Right kidney (tissue), 1 donor: ENCODE data around the gene WDFY1.

ENCODE experiments used
- DNase-seq: peaks from one replicate; pipeline ENCODE4 v3.0.0-alpha.2; 2016

The WDFY1 gene

DNA sequence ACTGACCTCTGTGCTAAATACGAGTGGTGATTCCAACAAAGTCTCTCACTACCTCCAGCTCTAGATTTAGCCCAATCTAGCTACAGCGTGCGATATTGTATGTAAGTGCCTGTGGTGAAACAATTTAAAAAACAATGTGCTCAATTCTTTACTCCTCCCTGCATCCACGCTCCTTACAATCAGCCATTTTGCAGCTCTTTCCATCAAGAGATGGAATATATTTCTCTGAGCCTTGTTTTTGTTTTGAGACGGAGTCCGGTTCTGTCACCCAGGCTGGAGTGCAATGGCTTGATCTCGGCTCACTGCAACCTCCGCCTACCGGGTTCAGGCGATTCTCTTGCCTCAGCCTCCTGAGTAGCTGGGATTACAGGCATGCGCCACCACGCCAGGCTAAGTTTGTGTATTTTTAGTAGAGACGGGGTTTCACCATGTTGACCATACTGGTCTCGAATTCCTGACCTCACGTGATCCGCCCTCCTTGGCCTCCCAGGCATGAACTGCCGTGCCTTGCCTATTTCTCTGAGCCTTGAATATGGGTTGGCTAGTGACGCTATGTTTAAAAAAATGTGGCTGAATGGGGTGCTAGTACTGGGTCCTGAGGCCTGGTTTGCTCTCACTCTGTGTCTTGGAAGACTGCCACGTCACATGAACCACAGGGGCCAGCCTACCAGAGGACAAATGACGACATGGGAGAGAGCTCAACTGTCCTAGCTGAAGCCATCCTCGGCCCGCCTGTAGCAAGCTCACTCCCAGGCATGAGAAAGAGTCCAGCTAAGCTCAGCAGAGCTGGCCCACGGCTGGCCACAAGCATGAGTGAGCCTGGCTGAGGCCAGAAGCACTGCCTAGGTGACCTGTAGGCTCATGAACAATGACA is 14.8 kb downstream of the WDFY1 start:
- DNase-seq, result no peak

DNA sequence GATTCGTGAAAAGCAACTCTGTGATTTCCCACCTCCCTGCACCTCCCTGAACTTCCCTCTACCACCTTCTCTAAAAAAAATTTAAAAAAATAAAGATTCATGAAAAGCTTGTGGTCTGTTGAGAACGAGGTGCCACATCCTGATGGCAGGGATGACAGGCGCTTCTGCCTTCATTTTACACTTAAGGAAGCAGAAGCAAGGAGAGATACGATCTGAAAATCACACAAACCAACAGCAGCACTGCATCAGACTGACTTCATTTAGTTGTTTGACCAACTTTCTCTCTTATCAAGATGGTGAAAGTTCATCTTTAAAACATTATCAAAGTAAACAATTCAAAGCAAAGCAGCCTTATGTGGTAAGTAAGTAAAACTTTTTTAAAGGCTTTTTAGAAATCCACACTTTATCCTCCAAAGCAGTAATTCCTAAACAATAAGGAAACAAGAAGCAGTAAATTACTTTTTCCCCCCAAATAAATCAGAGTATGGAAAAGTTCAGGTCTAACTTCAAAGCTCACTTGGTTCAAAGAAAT is 15.5 kb downstream of the WDFY1 start:
- DNase-seq, result no peak

DNA sequence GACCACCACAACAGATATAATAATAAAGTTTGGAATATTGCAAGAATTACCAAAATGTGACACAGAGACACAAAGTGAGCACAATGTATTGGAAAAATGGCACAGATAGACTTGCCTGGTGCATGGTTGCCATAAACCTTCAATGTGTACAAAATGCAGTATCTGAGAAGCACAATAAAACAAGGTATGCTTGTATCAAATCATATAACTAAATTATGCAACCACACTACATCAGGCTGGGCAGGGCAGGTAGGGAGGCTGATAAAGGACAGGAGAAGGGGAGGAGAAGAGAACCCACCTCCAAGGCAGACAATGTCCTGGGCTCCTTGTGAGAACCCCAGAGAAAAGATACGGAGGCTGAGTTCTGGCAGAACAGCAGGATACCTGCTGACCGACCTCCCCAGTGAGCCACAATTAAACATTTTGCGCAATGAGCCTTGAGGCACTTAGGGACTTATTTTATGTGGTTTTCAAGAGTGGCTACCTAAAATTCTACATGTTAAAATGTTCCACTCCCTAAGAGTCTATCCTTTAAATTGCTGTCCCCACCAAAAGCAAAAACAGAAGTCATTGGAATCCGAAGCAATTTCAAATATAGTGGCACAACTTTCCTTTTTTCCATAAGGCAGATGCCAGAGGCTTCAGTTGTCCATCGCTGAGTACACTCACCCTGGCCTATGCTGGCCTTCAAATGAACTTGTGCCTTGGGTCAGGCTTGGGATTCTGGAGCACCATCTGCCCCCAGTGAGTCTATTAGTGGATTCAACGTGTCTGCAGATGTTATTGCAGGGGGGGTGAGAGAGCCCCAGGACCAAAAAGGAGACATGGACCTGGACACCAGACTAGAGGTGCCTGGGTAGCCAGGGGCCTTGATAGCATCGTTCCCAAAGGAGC is 16.8 kb downstream of the WDFY1 start:
- DNase-seq, result no peak

DNA sequence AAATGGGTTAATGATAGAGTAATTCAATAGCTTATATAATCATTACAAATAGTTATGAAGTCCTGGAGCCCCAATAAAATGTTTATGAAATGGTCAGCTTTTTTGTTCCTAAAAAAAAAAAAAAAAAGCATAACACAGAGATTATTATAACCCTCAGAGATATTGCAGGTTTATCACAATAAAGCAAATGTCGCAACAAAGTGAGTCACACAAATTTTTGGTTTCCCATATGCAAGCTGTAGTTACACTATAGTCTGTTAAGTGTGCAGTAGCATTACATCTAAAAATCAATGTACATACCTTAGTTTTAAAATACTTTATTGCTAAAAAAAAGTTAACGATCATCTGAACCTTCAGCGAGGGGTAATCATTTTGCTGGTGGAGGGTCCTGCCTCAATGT is 20.0 kb downstream of the WDFY1 start:
- DNase-seq, result no peak

DNA sequence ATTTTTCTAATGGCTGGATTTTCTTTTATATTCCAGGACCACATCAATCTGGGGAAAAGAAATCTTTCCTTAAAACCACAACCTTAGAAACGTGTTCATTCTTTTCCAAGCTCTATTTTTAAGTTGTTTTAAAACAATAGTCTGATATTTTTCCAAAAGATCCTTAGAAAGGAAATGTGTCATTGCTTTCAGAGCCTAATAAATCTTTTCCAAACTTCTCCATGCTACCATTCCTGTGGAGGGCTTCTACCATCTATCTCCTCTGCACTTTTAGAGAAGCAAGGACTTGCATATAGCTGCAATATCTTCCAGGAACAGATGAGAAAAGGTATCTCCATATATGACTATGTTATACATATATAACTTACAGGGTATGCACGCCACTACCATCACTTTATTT is 21.2 kb downstream of the WDFY1 start:
- no peak for DNase-seq

DNA sequence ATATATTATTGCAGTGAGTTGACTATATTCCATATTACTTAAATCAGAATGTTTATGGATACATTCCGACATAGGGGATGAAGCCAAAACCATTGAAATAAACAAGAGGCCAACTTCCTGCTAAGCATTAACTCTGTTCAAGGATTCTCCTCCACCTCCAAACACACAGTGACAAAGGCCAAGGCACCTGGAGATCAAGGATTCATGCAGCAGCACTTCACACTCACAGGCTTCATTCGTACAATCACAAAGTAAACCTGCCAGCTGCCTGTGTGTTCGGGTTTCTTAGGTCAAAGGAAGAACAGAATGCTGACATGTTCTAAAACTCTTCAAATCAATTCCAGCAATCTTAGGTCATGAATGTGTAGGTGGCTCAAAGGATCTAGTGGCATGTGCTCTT is 22.8 kb downstream of the WDFY1 start:
- DNase-seq, result no peak

DNA sequence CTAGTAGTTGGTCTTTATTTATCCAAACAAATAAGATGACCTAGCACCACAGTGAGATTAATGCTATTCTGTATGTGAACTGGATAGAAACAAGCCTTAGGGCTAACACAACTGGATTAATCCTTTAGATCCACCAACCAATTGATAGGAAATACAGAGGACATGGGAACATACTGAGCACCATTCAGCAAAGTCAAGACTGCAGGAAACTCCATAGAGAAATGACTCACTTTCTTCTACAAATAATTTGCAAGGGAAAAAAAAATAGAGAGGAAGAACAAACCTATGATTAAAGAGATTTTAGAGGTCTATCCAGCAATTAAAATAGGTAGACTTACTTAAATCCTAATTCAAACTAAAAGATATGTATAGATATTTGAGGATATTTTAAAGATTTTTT is 23.9 kb downstream of the WDFY1 start:
- no peak for DNase-seq

DNA sequence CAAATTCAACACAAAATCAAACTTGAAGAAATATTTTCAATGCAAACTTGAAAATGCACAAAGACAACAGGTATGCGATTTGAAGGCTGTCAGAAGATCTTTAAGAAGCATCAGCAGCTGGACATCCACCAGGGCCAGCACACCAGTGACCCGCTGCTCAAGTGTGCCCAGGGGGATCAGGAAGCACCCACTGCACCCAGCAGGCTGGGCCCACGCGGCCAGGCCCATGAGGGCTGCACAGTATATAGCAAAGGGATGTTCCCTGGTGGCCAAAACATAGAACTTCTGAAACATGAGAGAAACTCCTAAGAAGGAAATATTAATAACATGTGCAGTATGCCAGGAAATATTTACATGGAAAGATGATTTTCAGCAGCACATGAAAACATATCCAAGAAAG is 25.0 kb downstream of the WDFY1 start:
- no peak for DNase-seq

DNA sequence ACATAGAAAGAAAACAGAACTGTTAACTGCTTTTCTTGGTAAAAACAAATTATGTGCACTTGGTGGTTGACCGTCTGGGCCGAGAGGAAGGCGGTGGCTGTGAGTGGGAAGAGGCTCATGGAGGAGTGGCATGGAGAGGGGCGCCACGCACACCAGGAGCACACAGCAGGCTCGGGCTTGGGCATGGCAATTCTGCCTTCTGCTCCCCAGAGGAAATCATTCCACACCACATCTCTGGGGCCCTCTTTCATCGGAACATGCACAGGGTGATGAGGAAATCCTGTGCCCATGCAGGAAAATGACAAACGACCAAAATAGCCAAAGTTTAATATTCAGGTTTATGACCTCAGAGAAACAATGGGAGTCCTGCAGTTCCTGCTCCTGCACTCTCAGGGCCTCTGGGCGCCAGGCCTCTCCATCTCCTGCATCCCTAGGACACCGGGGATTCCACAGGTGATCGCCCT is 26.4 kb downstream of the WDFY1 start:
- no peak for DNase-seq

DNA sequence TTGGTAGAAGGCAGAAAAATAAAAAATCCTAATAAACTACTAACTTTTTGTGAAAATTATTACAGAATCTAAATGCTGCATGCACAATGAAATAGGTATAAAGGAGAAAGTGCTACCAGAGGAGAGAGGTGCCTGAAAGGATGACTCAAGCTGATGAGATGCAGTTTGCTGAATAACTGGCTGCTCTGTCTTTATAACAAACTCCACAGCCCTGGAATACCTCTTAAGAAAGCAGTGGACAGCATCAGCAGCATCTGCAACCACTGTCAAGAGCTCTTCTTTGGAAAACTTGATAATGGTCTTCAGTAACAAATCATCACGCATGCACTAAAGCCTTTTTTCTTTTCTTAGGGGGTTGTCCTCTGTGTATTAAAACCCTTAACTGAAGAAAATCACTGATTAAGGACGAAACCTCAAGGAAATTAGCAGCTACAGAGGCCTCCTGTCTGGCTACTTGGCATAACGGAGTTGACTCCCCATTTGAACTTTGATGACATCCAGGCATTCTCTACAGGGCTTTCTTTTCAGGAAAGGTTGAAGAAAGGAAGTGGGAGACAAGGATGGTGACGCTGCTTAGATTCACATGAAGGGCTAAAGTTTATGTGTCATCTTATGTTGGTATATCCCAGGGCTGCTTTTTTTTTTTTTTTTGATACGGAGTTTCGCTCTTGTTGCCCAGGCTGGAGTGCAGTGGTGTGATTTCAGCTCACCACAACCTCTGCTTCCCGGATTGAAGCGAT is 28.8 kb downstream of the WDFY1 start:
- no peak for DNase-seq

DNA sequence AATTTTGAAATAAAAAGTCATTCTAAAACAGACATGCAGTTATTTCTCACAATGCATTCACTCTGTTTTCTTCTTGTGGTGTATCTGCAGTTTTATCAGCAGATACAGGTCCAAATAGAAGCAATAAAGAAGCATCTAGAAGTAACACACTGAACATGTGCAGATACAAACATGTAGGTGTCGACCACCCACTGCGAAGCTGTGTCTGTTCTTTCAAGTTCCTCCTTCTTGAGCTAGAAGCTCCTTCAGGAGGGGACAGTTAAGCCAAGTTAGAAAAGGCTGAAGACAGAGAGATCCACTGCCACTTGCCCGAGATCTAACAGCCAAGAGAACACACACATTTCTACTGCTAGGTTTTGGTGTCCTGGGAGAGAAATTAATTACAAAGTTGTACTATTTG is 30.1 kb downstream of the WDFY1 start:
- no peak for DNase-seq

DNA sequence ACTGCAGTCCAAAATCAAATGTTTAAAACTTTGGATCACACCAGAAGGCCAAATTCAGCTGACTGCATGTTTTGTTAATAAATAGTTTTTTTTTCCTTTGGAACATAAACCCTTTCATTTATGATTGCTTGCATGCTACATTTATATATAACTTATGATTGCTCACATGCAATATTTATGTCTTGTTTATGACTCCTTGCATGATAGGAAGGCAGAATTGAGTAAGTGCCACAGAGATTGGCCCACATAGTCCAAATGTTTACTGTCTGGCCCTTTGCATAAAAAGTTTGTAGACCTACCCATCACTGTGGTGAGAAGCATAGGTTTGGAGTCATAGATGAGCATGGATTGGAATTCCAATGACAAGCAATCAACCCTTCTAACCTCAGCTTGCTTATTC is 30.8 kb downstream of the WDFY1 start:
- no peak for DNase-seq

DNA sequence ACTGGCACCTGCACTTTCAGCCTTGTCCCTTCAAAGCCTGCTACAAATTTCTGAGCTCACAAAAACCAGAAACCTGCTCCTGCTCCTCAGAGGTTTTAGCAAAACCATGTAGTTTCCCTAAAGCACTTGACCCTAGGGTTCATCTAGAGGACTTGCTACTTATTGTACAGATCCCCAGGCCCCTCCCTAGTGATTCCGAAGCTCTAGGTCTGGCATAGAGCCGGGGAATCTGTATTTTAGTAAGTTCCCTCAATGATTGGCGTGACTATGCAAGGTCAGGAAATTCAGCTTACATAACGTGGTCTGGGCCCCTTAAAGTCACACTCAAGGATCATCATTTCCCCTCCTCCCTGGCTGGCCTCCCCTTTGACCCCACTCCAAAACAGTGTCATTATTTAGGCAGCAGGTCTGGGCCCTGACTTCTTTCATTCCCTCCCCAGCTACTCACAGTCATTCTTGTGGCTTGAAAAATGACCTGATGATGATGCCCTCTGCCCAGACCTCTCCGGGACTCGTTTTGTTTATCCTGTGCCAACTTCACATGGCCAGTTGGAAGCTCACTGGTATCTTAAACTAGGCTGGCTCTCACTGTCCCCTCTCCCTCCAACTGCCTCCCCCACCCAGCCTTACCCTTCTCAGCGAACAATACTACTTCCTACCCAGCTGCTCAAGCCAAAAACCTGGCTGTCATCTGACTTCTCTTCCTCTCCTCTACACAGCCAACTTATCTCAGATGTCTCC is 36.0 kb downstream of the WDFY1 start:
- no peak for DNase-seq

DNA sequence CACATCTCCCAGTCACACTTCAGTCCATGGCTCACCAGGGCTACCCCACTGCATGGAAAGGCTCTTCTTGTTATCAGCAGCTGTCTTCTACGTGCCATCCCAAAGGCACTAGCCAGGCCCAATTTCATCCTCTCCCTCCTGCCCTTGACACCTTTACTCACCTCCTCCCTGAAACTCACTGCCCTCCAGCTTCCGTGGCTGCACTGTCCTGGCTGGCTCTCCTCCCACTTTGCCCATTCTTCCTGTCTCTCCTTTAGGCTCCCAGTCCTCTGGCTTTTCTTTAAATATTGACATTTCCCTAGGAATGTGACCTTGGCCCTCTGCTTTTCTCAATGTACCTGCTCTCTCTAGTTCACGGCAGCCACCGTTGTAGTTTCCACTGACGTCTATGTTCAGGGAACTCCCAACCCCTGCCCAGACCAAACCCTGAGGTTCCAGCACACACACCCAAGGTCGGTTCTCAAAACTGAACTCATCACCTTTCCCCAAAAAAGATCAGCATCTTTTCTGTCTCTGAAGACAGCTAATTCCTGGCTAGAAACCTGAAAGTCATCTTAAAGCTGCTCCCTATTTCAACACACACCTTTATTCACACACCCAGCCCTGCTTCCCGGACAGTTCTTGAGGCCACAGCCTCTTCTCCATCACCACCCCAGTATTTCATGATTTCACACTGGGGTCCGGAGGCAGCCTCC is 36.7 kb downstream of the WDFY1 start:
- no peak for DNase-seq

DNA sequence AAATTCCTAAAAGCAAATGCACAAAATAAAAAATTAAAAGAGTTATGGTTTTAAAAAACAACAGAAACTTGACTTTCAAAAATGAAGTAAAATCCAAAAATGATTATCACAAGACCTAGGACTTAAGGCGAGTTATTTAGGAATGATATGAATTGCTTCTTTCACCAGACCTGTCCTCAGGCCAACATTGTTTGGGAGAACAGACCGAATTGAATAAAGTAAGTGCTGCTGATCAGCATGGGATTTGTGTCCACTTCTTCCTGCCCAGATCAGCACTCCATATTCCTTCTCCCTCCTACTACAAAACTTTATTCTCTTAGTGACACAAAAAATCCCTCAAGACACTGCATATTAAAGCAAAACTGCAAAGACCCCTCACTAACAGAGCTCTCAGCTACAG is 39.1 kb downstream of the WDFY1 start:
- DNase-seq, result no peak

DNA sequence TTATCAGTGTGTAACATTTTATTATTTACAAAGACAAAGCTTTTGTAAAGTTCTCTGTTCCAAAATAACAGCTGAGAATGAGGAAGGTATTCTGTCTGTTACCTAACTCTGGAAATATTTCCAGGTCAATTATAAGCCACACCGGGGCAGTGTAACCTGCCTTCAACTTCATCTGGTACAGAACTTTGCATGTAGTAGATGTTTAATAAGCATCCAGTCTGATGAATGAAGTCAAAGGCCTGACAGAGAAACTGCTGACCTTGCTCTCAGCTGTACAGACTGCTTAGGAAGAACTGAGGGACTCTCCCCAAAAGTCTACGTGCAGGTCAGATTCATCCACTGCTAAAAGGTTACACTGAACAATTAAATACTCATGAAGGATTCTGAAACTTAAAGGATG is 43.3 kb downstream of the WDFY1 start:
- no peak for DNase-seq

DNA sequence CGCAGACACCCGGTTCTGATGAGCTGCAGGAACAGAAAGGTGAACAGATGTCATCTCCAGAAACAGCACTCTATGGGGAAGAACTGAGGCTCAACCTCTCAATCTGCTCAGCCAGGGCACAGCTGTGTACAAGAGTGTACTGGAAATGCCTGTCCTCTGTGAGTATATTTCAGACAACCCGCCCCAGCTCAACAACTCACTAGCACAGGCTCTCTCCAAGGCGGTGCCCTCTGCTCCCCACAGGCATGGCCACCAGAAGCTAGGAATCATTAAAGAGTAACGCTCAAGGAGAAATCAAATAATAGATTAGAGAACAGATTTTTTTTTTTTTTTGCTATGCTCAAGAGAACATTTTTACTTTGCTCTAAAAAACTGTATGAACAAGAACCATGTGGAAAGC is 43.8 kb downstream of the WDFY1 start:
- no peak for DNase-seq

DNA sequence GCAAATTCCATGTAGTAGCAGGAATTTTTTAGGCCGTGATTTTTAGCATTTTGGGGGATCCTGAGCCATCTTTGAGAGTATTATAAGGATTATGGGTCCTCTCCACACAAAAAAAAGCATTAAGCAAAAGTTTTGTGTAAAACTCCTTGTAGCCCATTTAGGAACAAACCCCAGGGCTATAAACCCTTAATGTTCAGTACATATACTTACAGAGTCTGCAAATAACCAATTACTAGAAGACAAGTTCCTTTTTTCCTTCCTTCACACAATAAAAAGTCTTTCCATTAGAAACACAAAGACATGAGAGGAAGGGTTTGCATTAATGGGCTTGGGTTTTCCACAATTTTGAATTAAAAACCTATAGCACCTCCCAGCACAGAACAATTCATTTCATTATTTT is 44.6 kb downstream of the WDFY1 start:
- no peak for DNase-seq

DNA sequence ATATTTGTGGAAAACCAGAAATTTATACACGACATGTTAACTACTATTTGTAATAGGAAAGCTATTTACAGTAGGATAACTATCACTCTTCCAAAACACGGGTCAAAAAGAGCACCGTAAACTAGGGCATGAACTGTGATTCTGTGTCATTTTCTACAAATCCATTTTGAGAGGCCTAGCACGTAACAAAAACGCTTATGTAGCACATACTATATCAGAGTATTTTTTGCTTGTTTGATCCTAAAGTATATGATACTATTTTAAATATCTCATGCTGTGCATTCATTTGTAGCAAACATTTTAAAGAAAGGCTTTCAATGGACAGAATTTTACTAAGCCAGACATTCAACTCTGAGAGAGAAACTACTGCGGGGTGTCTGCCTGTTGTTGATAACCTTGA is 45.1 kb downstream of the WDFY1 start:
- DNase-seq, result no peak

DNA sequence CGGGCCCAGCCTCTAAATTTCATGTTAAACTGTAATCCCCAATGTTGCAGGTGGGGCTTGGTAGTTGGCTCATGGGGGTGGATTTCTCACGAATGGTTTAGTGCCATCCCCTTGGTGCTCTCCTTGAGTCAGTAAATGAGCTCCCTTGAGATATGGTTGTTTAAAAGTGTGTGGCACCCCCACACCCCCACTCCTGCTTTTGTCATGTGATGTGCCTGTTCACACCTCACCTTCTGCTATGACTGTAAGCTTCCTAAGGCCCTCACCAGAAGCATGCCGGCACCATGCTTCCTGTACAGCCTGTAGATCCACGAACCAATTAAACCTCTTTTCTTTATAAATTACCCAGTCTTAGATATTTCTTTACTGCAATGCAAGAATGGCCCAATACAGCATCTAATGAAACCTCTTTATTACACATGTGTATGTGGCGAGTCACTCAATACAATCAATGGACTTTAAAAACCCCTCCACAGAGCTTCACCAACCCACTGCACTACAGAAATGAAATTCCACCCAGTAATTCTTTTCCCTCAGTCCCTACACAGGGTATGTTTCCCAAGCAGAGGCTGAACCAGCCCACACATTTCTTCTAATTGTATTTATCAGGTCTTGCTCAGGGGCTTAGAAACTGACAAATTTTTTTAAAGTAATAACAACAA is 47.3 kb downstream of the WDFY1 start:
- DNase-seq, result no peak
